ENCODE data around the gene EML1.

DNA sequence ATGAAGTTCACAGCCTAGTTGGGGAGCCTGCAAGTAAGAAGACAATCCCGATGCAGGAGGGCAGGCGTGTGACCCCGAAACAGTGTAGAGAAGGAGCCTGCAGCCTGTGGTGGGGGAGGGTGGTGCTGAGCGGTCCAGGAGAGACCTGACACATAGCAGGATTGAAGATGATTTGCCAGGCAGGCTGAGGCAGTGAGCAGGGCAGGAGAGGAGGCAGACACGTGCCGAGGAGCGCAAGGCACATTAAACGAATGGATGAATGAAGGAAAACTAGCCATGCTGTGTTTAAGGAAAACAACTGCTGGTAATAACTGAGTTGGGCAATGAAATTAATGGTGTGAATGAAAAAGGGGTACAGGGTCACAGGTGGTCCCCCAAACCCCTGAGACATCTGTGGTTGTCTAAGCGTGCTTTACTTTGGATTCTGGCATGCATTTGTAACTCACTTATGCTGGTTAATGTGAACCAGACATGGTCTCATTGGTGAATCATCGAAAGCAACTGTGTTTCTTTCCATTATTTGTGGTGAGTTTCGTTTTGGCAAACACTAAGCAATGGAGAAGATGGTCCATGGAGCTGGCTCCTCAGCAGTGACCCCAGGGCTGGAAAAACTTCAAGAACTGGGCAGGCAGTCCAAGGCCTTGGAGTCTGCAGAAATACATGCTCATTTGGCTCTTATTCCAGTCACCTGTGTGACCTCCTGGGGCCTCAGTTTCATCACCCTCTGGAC lies 175.1 kb downstream of the EML1 start:
- TF ChIP-seq CTCF (conservative IDR thresholded peaks at IDR 0.05 in 1 of 2, IDR thresholded peaks at IDR 0.05 in 1 of 2; ENCODE audit: extremely low read depth in 1 of 2, insufficient read depth in 1 of 2, low read depth in 1 of 2, low read length in 2 of 2) (no peak), EZH2 (IDR thresholded peaks at IDR 0.05; ENCODE audit: borderline replicate concordance, low read length) (no peak)
